Astrocyte (in vitro differentiated cells and primary cell): Measurements from ENCODE around the gene SLIT3.

Experiments used
- EZH2 ChIP-seq: IDR thresholded peaks from 2 replicates; pipeline ENCODE4 v1.6.1; 2012; ENCODE audit warnings: mild to moderate bottlenecking, low read length, inconsistent platforms; ENCODE audit not compliant: insufficient read depth
- TF ChIP-seq, protein P1 (sequence below): IDR thresholded peaks from 2 replicates; pipeline ENCODE4 v1.5.1; 2011; ENCODE audit warnings: low read depth, mild to moderate bottlenecking, inconsistent platforms, low read length, moderate library complexity; ENCODE audit not compliant: insufficient read depth

DNA sequence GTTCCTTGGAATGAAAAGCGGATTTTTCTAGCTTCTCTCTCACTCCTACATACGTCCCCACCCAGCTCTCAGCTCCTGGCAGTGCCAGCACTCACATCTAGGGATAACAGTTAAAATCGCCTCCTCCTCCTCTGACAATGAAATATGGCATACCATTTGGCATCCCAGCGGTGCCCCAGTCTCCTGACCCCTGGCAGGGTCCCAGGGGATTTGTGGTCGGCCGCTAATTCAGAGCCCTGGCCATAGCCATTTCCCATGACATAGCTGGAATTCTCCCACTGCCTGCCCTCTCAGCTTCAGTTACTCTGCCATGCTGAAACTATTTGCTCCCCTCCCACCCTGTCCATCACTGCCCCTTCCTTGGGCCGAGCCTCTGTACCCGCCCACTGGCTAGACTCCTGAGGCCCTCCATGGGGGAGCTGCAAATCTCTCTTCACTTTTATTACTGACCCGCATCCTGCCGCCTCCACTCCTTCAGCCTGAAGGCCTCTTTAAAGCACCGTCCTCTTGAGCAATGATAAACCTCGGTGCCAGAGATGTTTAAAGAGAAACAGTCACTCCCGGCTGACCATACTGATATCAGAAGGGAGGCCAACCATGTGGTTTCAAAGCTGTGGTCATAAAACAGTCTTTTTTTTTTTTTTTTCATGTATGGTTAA, 139.8 kb downstream of the SLIT3 start:
- TF ChIP-seq, protein P1, sequence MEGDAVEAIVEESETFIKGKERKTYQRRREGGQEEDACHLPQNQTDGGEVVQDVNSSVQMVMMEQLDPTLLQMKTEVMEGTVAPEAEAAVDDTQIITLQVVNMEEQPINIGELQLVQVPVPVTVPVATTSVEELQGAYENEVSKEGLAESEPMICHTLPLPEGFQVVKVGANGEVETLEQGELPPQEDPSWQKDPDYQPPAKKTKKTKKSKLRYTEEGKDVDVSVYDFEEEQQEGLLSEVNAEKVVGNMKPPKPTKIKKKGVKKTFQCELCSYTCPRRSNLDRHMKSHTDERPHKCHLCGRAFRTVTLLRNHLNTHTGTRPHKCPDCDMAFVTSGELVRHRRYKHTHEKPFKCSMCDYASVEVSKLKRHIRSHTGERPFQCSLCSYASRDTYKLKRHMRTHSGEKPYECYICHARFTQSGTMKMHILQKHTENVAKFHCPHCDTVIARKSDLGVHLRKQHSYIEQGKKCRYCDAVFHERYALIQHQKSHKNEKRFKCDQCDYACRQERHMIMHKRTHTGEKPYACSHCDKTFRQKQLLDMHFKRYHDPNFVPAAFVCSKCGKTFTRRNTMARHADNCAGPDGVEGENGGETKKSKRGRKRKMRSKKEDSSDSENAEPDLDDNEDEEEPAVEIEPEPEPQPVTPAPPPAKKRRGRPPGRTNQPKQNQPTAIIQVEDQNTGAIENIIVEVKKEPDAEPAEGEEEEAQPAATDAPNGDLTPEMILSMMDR: no peak
- TF ChIP-seq EZH2: no peak
